AG09309 (cell line): ENCODE measurements around the gene PTPRN2.
"Not testable (repeated sequence)": the region's sequence is repeated elsewhere in the genome, so short reads cannot be mapped to it uniquely, and the experiment has no call there.

Source experiments
- DNase-seq: peaks from one replicate; pipeline ENCODE4 v3.0.0-alpha.2; 2010; ENCODE audit warnings: low read depth
- H3K4me3 ChIP-seq: 2 replicates; pipeline ENCODE4 v1.5.1; 2011; ENCODE audit warnings: mild to moderate bottlenecking, low read depth, low read length, moderate library complexity; ENCODE audit not compliant: control insufficient read depth
- CTCF ChIP-seq: IDR thresholded peaks from 2 replicates; pipeline ENCODE4 v1.5.1; 2011; ENCODE audit warnings: mild to moderate bottlenecking, low read depth, low read length, inconsistent platforms; ENCODE audit not compliant: insufficient read depth, control insufficient read depth; ENCODE audit errors: missing control alignments

The PTPRN2 gene

GRCh38 chr7:158535079-158535478, 52.5 kb downstream of the PTPRN2 start:
- DNase-seq, result no peak
- no peak for TF ChIP-seq CTCF
- H3K4me3 ChIP-seq, result no peak overlapping the region

DNA sequence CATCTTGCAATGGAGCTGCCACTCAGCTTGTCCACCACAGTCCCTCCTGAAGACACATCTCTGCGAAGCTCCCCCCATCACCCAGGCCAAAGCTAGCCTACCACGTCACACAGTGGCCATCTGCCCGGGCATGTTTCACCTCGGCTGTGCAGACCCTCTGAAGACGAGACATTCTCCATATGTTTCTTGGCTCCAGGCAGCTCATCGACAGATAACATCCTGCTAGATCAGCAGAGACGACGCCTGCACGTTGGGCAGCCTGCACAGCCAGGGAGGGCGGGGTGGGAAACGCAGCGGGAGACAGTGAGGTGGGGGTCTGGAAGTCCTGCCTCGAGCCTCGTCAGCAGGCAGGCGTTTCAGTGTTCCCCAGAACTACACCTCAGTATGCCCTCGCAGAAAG, 53.0 kb downstream of the PTPRN2 start:
- no peak for TF ChIP-seq CTCF
- DNase-seq, result no peak
- H3K4me3 ChIP-seq, result no peak overlapping the region

DNA sequence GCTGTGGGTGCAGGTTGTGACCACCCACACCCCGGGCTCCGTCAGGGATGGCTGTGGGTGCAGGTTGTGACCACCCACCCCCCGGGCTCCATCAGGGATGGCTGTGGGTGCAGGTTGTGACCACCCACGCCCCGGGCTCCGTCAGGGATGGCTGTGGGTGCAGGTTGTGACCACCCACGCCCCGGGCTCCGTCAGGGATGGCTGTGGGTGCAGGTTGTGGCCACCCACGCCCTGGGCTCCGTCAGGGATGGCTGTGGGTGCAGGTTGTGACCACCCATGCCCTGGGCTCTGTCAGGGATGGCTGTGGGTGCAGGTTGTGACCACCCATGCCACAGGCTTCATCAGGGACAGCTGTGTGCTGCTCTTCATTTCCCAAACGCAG, 53.5 kb downstream of the PTPRN2 start:
- not testable (repeated sequence) for H3K4me3 ChIP-seq, DNase-seq

- H3K4me3 ChIP-seq, result no peak overlapping the region
- TF ChIP-seq CTCF, result no peak
- no peak for DNase-seq
Measured at GRCh38 chr7:158533386-158534133, 54.1 kb downstream of the PTPRN2 start.

DNA sequence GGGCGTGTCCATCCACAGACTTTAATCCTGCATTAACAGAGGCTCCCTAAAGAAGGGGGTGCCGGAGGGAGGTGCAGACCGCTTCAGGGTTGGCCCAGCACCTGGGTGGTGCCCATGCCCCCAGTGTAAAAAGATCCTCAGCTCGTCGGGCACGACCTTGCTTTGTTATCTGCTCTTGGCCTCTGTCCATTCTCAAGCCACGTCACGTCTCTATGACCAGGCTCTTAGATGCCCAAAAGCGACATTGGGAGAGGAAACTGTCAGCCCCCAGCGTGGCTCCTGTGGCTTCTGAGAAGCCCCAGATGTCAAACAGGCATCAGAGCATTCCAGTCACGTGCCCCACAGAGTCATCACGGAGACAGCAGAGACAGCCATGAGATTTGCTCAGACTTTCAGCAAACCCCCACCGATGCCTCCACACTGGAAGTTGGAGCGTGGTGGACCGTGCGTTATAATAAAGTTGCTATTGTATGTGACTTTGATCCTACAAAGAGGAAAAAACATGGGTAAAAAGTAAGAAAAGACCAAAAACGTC, 55.5 kb downstream of the PTPRN2 start:
- no peak for DNase-seq
- TF ChIP-seq CTCF, result no peak

GRCh38 chr7:158531661-158532060, 56.0 kb downstream of the PTPRN2 start:
- no peak for TF ChIP-seq CTCF

More for the DNA sequence above, 55.5 kb downstream of the PTPRN2 start:
- H3K4me3 ChIP-seq, result no peak overlapping the region

GRCh38 chr7:158530800-158531609, 56.6 kb downstream of the PTPRN2 start:
- no peak for DNase-seq

More at GRCh38 chr7:158531661-158532060, 56.0 kb downstream of the PTPRN2 start:
- DNase-seq, result no peak
- no peak overlapping the region for H3K4me3 ChIP-seq

More at GRCh38 chr7:158530800-158531609, 56.6 kb downstream of the PTPRN2 start:
- TF ChIP-seq CTCF, result no peak
- no peak overlapping the region for H3K4me3 ChIP-seq
